ENCODE data around the gene WDR74. TPM values are rescaled to one million over a fixed set of nuclear protein-coding genes. Genes with fewer than 3 reads are reported as not detected.

Gene WDR74
- total and polyA plus RNA-seq, 2 of the 13 experiments (the other 11 are each of a cell fraction or from before 2014, with no cell fraction given) = 77.0 to 83.3 TPM

DNA sequence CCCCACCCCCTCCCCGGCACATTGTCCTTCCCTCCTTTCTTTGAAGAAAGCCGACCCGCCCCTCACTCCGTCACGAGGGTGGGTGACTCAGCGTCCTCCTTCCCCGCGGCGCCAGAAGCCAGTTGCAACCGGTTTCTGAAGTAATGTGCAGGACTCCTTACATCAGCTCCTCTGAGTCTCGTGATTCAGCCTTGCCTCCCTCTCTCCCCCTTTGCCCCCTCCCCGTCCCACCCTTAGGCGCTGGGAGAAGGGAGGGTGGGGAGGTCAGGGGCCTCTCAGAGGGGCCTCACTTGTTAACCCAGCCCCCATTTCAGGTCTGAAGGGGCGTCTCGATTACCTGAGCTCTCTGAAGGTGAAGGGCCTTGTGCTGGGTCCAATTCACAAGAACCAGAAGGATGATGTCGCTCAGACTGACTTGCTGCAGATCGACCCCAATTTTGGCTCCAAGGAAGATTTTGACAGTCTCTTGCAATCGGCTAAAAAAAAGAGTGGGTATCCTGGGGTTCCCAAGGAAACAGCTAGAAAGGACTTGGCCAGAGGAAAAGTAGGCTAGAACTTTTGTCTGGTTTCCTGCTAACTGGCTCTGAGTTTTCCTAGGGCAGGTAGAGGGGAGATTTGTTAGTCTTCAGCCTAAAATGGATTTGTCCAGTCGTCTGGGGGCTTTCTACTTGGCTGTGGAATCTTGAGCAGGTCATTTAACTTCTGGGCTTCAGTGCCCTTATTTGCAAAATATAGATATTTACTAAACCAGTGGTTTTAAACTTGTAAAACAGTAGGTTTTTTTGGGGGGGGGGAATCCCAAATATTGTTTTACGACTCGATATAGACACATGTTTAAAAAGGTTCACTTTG, 42.4 kb upstream of the WDR74 start (continued):
- TF ChIP-seq ZNF3 (CRISPR knock-in tag; IDR thresholded peaks at IDR 0.05) (no peak), KLF6 (CRISPR knock-in tag; IDR thresholded peaks at IDR 0.05) (peak; percentile 59; the same call in 1 of the 2 replicates), MZF1 (CRISPR knock-in tag; IDR thresholded peaks at IDR 0.05; ENCODE audit: borderline replicate concordance) (no peak), HOXA3 (CRISPR knock-in tag; IDR thresholded peaks at IDR 0.05) (no peak), PRPF4 (IDR thresholded peaks at IDR 0.05; ENCODE audit: low read depth, low read length, poor library complexity, severe bottlenecking) (no peak), JUNB (CRISPR knock-in tag; IDR thresholded peaks at IDR 0.05; ENCODE audit: borderline replicate concordance) (no peak), NR3C1 (CRISPR knock-in tag; IDR thresholded peaks at IDR 0.05) (no peak), KDM4B (CRISPR knock-in tag; IDR thresholded peaks at IDR 0.05) (no peak), ZFP41 (CRISPR knock-in tag; IDR thresholded peaks at IDR 0.05; ENCODE audit: borderline replicate concordance) (no peak), HOXA9 (CRISPR knock-in tag; IDR thresholded peaks at IDR 0.05; ENCODE audit: borderline replicate concordance) (no peak), MED1 (CRISPR knock-in tag; IDR thresholded peaks at IDR 0.05) (no peak), ZSCAN20 (CRISPR knock-in tag; IDR thresholded peaks at IDR 0.05; ENCODE audit: borderline replicate concordance) (no peak), CCAR2 (optimal IDR thresholded peaks at IDR 0.05; ENCODE audit: low read depth, low read length) (peak; percentile 17)
- TF ChIP-seq, protein P1, sequence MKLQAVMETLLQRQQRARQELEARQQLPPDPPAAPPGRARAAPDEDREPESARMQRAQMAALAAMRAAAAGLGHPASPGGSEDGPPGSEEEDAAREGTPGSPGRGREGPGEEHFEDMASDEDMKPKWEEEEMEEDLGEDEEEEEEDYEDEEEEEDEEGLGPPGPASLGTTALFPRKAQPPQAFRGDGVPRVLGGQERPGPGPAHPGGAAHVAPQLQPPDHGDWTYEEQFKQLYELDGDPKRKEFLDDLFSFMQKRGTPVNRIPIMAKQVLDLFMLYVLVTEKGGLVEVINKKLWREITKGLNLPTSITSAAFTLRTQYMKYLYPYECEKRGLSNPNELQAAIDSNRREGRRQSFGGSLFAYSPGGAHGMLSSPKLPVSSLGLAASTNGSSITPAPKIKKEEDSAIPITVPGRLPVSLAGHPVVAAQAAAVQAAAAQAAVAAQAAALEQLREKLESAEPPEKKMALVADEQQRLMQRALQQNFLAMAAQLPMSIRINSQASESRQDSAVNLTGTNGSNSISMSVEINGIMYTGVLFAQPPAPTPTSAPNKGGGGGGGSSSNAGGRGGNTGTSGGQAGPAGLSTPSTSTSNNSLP (IDR thresholded peaks at IDR 0.05; ENCODE audit: low read depth, low read length) = no peak
- TF ChIP-seq, protein P2, sequence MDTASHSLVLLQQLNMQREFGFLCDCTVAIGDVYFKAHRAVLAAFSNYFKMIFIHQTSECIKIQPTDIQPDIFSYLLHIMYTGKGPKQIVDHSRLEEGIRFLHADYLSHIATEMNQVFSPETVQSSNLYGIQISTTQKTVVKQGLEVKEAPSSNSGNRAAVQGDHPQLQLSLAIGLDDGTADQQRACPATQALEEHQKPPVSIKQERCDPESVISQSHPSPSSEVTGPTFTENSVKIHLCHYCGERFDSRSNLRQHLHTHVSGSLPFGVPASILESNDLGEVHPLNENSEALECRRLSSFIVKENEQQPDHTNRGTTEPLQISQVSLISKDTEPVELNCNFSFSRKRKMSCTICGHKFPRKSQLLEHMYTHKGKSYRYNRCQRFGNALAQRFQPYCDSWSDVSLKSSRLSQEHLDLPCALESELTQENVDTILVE (CRISPR knock-in tag; IDR thresholded peaks at IDR 0.05) = no peak
- TF ChIP-seq, protein P3, sequence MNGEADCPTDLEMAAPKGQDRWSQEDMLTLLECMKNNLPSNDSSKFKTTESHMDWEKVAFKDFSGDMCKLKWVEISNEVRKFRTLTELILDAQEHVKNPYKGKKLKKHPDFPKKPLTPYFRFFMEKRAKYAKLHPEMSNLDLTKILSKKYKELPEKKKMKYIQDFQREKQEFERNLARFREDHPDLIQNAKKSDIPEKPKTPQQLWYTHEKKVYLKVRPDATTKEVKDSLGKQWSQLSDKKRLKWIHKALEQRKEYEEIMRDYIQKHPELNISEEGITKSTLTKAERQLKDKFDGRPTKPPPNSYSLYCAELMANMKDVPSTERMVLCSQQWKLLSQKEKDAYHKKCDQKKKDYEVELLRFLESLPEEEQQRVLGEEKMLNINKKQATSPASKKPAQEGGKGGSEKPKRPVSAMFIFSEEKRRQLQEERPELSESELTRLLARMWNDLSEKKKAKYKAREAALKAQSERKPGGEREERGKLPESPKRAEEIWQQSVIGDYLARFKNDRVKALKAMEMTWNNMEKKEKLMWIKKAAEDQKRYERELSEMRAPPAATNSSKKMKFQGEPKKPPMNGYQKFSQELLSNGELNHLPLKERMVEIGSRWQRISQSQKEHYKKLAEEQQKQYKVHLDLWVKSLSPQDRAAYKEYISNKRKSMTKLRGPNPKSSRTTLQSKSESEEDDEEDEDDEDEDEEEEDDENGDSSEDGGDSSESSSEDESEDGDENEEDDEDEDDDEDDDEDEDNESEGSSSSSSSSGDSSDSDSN (CRISPR knock-in tag; IDR thresholded peaks at IDR 0.05) = no peak
- TF ChIP-seq, protein P4, sequence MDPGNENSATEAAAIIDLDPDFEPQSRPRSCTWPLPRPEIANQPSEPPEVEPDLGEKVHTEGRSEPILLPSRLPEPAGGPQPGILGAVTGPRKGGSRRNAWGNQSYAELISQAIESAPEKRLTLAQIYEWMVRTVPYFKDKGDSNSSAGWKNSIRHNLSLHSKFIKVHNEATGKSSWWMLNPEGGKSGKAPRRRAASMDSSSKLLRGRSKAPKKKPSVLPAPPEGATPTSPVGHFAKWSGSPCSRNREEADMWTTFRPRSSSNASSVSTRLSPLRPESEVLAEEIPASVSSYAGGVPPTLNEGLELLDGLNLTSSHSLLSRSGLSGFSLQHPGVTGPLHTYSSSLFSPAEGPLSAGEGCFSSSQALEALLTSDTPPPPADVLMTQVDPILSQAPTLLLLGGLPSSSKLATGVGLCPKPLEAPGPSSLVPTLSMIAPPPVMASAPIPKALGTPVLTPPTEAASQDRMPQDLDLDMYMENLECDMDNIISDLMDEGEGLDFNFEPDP (CRISPR knock-in tag; conservative IDR thresholded peaks at IDR 0.05) = no peak
- TF ChIP-seq, protein P5, sequence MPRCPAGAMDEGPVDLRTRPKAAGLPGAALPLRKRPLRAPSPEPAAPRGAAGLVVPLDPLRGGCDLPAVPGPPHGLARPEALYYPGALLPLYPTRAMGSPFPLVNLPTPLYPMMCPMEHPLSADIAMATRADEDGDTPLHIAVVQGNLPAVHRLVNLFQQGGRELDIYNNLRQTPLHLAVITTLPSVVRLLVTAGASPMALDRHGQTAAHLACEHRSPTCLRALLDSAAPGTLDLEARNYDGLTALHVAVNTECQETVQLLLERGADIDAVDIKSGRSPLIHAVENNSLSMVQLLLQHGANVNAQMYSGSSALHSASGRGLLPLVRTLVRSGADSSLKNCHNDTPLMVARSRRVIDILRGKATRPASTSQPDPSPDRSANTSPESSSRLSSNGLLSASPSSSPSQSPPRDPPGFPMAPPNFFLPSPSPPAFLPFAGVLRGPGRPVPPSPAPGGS (CRISPR knock-in tag; IDR thresholded peaks at IDR 0.05) = no peak
- TF ChIP-seq, protein P6, sequence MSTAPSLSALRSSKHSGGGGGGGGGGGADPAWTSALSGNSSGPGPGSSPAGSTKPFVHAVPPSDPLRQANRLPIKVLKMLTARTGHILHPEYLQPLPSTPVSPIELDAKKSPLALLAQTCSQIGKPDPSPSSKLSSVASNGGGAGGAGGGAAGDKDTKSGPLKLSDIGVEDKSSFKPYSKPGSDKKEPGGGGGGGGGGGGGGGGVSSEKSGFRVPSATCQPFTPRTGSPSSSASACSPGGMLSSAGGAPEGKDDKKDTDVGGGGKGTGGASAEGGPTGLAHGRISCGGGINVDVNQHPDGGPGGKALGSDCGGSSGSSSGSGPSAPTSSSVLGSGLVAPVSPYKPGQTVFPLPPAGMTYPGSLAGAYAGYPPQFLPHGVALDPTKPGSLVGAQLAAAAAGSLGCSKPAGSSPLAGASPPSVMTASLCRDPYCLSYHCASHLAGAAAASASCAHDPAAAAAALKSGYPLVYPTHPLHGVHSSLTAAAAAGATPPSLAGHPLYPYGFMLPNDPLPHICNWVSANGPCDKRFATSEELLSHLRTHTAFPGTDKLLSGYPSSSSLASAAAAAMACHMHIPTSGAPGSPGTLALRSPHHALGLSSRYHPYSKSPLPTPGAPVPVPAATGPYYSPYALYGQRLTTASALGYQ (CRISPR knock-in tag; IDR thresholded peaks at IDR 0.05) = no peak

Measured in HepG2 (cell line).